ENCODE measurements around the gene KIF3C.
"Not testable (repeated sequence)": the region's sequence is repeated elsewhere in the genome, so short reads cannot be mapped to it uniquely, and the experiment has no call there.

The KIF3C gene

GRCh38 chr2:25922501-25922900, 59.8 kb downstream of the KIF3C start:
- no peak for TF ChIP-seq CTCF (IDR thresholded peaks at IDR 0.05; ENCODE audit: extremely low read depth, missing control alignments)
- no peak for DNase-seq (ENCODE audit: low spot score)

- no peak for TF ChIP-seq CTCF (IDR thresholded peaks at IDR 0.05; ENCODE audit: extremely low read depth, missing control alignments)
- no peak for DNase-seq (ENCODE audit: low spot score)
Observed at GRCh38 chr2:25920786-25921415, 61.4 kb downstream of the KIF3C start.

GRCh38 chr2:25920336-25920735, 62.0 kb downstream of the KIF3C start:
- no peak for DNase-seq (ENCODE audit: low spot score)
- TF ChIP-seq CTCF (IDR thresholded peaks at IDR 0.05; ENCODE audit: extremely low read depth, missing control alignments) = no peak

DNA sequence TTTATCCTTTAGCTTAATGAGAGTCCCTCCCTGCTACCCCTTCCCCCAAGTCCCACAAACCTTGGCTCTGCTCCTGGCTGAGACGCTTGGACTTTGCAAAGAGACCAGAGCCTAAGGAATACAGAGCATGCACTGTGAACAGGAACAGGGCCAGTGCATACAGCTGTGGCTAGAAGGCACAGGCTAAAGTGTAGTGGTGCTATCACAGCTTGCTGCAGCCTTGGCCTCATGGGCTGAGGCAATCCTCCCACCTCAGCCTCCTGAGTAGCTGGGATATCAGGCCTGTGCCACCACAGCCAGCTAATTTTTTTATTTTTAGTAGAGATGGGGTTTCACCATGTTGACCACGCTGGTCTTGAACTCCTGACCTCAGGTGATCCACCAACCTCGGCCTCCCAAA, 64.5 kb downstream of the KIF3C start:
- no peak for DNase-seq (ENCODE audit: low spot score)
- TF ChIP-seq CTCF (IDR thresholded peaks at IDR 0.05; ENCODE audit: extremely low read depth, missing control alignments) = no peak

DNA sequence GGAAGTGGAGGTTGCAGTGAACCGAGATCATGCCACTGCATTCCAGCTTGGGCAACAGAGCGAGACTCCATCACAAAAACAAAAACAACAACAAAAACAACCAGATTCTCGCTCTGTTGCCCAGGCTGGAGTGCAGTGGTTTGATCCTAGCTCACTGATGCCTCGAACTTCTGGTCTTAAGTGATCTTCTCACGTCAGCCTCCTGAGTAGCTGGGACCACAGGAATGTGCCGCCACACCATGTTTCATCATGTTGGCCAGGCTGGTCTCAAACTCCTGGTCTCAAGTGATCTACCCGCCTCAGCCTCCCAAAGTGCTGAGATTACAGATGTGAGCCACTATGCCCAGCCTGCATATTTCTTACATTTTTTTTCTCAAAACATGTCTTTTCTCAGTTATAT, 64.9 kb downstream of the KIF3C start:
- not testable (repeated sequence) for DNase-seq (ENCODE audit: low spot score)

GRCh38 chr2:25915944-25916772, 66.1 kb downstream of the KIF3C start:
- DNase-seq (ENCODE audit: low spot score) = not testable (repeated sequence)

DNA sequence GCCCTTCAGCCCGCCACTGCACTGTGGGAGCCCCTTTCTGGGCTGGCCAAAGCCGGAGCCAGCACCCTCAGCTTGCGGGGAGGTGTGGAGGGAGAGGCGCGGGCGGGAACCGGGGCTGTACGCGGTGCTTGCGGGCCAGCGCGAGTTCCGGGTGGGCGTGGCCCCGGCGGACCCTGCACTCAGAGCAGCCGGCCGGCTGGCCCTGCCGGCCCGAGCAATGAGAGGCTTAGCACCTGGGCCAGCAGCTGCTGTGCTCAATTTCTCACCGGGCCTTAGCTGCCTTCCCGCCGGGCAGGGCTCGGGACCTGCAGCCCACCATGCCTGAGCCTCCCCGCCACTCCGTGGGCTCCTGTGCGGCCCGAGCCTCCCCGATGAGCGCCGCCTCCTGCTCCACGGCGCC, 66.9 kb downstream of the KIF3C start:
- DNase-seq (ENCODE audit: low spot score) = not testable (repeated sequence)

DNA sequence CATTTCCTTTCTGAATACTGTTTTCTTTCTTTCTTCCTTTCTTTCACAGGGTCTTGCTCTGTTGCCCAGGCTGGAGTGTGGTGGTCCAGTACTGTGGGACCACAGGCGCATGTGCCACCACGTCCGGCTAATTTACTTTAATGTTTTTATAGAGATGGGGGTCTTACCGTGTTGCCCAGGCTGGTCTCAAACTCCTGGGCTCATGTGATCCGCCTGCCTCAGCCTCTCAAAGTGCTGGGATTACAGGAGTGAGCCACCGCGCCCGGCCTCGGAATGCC, 68.7 kb downstream of the KIF3C start:
- not testable (repeated sequence) for DNase-seq (ENCODE audit: low spot score)

DNA sequence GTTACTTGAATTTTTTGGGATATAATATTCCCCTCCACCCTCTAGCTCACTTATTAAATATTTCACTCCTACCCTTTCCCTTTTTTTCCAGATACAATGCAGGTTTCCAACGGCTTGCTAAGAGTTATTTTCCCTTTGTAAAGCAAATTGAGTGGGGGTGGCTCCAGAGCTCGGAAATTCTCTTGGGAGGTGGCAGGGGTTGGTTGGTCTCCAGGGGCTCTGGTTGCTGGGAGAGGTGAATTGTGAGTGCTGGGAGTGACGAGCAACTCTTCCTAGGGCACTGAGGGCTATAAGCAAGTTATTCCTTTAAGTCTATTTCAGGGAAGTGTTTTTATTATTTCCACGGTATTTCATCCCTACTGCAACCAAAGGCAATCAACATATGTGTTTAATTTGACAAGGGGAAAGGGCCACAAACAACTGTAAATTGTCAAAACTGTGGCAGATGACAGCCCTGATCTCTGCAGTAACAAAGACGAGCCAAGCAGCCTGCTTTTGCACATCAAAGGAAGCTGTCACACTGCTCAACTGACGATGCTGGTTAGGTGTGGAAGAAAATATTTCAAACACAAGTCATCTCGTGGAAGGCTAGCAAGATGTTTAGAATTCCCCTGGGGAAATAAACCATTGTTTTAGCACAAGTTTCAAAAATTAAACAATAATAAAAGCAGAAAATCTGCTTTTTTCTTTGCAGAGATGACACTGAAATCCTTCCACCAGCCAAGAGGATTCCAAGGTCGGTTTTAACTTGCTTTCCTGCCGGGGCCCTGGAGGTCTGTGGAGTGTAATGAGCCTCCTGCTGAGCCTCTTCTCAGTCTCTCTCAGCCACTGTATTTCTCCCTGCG, 69.2 kb downstream of the KIF3C start:
- TF ChIP-seq CTCF (IDR thresholded peaks at IDR 0.05; ENCODE audit: extremely low read depth, missing control alignments) = no peak
- no peak for DNase-seq (ENCODE audit: low spot score)

DNA sequence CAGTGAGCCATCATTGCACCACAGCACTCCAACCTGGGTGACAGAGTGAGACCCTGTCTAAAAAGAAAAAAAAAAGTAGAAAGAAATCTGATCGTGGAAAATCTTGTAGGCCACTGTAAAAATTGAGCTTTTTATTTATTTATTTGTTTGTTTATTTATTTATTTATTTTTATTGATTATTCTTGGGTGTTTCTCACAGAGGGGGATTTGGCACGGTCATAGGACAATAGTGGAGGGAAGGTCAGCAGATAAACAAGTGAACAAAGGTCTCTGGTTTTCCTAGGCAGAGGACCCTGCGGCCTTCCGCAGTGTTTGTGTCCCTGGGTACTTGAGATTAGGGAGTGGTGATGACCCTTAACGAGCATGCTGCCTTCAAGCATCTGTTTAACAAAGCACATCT, 72.7 kb downstream of the KIF3C start:
- not testable (repeated sequence) for DNase-seq (ENCODE audit: low spot score)

All from GM20000 (cell line).